AG10803 (cell line): Measurements from ENCODE around the gene TAL2.

Experiments
- DNase-seq: peaks from one replicate; pipeline ENCODE4 v3.0.0; 2010; ENCODE audit warnings: low read depth
- H3K4me3 ChIP-seq: 2 replicates; pipeline ENCODE4 v1.5.1; 2011; ENCODE audit warnings: mild to moderate bottlenecking, low read length, control low read depth
- TF ChIP-seq, protein P1 (sequence below): conservative IDR thresholded peaks from 2 replicates; pipeline ENCODE4 v1.5.1; 2011; ENCODE audit warnings: mild to moderate bottlenecking, low read length, control low read depth, inconsistent platforms

TAL2 gene

DNA sequence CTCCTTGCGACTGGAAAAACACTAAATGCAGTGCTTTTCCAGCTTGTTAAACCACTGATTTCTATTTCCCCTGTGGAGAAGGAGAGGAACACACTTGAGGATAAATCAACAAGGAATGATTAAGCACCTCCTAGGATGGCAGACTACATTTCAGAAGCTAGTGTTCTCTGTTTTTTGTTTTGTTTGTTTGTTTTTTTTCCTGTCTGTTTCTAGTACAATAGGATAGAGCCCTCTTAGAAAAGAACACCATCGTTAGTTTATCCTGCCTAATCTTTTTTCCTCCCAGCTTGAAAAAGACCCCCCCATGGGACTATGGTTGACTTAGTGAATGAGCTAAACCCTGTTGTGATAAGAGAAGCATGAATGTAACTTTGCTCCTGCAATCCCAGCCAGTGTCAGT lies 3.9 kb upstream of the TAL2 start:
- no peak for DNase-seq
- no peak overlapping the region for H3K4me3 ChIP-seq
- TF ChIP-seq, protein P1, sequence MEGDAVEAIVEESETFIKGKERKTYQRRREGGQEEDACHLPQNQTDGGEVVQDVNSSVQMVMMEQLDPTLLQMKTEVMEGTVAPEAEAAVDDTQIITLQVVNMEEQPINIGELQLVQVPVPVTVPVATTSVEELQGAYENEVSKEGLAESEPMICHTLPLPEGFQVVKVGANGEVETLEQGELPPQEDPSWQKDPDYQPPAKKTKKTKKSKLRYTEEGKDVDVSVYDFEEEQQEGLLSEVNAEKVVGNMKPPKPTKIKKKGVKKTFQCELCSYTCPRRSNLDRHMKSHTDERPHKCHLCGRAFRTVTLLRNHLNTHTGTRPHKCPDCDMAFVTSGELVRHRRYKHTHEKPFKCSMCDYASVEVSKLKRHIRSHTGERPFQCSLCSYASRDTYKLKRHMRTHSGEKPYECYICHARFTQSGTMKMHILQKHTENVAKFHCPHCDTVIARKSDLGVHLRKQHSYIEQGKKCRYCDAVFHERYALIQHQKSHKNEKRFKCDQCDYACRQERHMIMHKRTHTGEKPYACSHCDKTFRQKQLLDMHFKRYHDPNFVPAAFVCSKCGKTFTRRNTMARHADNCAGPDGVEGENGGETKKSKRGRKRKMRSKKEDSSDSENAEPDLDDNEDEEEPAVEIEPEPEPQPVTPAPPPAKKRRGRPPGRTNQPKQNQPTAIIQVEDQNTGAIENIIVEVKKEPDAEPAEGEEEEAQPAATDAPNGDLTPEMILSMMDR = no peak

DNA sequence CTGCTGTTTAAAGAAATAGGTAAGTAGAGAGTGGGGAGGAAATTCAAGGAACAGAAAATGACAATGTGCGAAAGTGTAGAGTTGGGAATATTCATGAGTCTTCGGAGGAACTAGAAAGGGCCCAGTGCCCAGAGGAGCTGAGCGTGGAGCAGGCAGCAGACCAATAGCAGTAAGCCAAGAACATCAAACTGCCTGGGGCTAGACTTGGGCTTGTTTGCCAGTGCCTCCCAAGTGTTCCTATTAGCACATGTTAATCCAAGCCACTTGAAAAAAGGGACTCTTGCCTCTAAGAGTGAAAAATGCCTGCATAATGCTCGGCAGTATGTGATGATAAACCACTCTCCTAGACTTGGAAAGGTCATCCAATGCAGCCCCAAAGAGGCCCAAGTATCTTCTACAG lies 1.2 kb upstream of the TAL2 start:
- no peak for DNase-seq
- no peak overlapping the region for H3K4me3 ChIP-seq
- TF ChIP-seq, protein P1 = no peak

DNA sequence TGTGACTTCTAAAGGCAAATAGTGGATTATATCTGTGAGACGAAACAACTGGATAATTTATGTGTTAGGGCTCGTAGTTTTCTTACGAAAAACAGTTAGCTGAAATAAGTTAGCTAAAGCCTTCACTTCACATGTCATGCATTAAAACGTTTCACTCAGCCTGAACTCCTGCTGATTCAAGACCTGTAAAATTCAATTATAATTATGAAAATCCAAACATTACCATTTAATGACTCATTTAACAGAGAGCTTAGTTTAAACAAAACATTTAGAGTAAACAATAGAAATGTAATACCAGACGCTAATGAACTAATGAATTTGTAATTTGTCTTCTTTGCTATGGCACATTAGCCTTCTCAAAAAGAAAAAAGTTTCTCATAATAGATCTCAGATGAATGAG lies 1.7 kb downstream of the TAL2 start:
- H3K4me3 ChIP-seq = no peak overlapping the region
- no peak for DNase-seq
- TF ChIP-seq, protein P1 = no peak

DNA sequence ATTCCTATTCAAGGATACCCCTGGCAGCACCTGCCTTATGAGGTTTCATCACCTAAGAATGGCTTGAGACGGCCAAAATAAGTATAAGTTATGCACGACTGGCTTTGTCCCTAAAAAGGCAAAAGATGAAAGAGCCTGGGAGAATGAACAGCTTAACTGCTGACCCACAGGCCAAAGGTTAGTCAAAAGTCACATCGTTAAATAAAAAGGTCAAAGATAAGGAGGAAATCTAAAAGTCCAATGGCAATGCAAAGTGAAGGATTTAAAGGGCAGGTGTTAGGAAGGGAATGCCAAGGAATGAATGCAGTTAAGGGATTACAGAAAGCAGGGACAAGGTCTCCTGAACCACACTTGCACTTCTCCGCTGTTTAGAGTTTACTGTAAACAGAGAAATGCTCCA lies 5.6 kb downstream of the TAL2 start:
- no peak for DNase-seq
- TF ChIP-seq, protein P1 = no peak
- no peak overlapping the region for H3K4me3 ChIP-seq

DNA sequence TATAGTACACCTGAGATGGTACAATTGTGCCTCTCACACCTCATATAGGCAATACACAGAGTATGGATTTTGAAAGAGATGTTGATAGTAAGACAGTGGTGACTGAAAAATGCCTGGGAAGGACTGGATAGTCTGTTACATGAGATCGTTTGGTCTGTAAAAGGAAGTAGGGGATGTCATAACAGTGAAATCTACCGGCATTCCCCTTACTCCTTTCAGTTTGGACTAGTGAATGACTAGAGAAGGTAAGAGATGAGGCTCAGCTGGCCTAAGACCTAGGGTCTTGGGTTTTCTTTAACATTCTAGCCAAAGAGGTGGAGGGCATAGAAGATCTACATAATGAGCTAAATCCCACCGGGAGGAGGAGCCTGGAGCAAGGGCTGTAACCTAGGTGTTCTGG lies 8.1 kb downstream of the TAL2 start:
- H3K4me3 ChIP-seq = no peak overlapping the region
- no peak for DNase-seq
- TF ChIP-seq, protein P1 = no peak

DNA sequence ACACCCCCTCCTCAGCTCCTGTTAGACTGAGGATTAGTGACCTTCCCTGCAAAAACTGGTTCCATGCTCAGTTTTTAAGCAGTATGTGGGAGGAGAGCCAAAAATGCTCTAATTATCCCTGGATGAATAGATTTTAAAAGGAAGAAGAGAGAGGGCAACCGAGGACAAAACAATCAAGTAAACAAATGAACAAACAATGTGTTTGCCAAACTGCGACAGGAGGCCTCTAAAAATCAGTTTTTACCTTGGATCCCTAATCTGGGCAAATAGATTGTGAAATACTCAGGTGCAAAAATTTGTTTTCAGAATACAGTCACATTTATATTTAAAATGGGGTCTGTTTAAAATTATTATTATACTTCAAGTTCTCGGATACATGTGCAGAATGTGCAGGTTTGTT lies 8.5 kb downstream of the TAL2 start:
- TF ChIP-seq, protein P1 = no peak
- DNase-seq = no peak
- no peak overlapping the region for H3K4me3 ChIP-seq

DNA sequence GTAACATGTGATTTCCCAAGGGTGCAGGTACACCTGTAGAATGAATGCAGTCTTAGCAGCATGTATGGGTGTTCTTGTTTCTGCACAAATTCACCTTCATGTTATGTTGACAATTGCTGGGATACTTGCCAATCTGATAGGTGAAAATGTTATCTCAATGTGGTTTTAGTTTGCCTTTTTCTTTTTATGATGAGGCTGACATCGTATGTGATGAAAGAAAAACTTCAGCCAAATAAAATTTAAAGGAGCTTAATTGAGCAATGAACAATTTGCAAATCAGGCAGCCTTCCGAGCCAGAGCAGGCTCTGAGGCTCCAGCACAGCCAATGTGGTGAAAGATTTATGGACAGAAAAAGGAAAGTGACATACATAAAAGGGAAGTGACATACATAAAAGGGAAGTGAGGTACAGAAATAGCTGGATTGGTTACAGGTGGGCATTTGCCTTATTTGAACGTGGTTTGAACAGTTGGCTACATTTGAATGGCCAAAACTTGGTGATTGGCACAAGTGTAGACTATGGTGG lies 10.5 kb downstream of the TAL2 start:
- no peak for DNase-seq
- H3K4me3 ChIP-seq = no peak overlapping the region
- TF ChIP-seq, protein P1 = no peak
